GM19467 (cell line): ENCODE measurements around the gene INCA1.

Experiments
- ATAC-seq: cut with Tn5 transposase; IDR thresholded peaks from one replicate; pipeline ENCODE4 v1.9.1; 2021; ENCODE audit warnings: mild to moderate bottlenecking, moderate library complexity; ENCODE audit not compliant: unreplicated experiment

The INCA1 gene

GRCh38 chr17:4938688-4939545 lies 58.4 kb downstream of the INCA1 start:
- ATAC-seq: no peak
